Panc1 (cell line): Measurements from ENCODE around the gene EGFR. TPM values are rescaled to one million over a fixed set of nuclear protein-coding genes. Genes with fewer than 3 reads are reported as not detected.
A peak's percentile ranks its signal among the peaks of the same experiment; 100 is the strongest.

Experiments
- ATAC-seq: fragments of 200-7000 bp; cut with Tn5 transposase; 2 replicates; pipeline ENCODE4 v1.9.1; 2020; ENCODE audit warnings: mild to moderate bottlenecking, moderate library complexity
- BruUV-seq: library from RNA; stranded (reverse); fragments of 400-500 nt; replicated peaks from 2 replicates; lab custom pipeline; 2021; lab: Mats Ljungman, UMichigan
- CTCF ChIA-PET: fragments of 300-600 bp; sonication (Branson Sonifier 250); formaldehyde crosslinking; loops from one replicate; lab custom pipeline; 2022; ENCODE audit warnings: antibody characterized with exemption; lab: Charles Lee
- POLR2A ChIA-PET: fragments of 300-600 bp; sonication (Branson Sonifier 250); formaldehyde crosslinking; loops from one replicate; lab custom pipeline; 2022; ENCODE audit warnings: antibody characterized with exemption; lab: Charles Lee
- DNase-seq: peaks from one replicate; pipeline ENCODE4 v3.0.0-alpha.2; 2010; ENCODE audit warnings: low read depth, low spot score
- H3K27ac ChIP-seq: 2 replicates; pipeline ENCODE4 v1.5.1; 2011; ENCODE audit warnings: mild to moderate bottlenecking, low read length, inconsistent platforms
- H3K27me3 ChIP-seq: fragments of 200-500 bp; sonication (Bioruptor generic); 2 replicates; pipeline ENCODE4 v1.6.0; 2014; ENCODE audit warnings: low read length, inconsistent platforms; ENCODE audit not compliant: control insufficient read depth, insufficient read depth
- H3K36me3 ChIP-seq: fragments of 200-500 bp; sonication (Bioruptor generic); 2 replicates; pipeline ENCODE4 v1.5.1; 2014; ENCODE audit warnings: inconsistent platforms, mild to moderate bottlenecking, low read length, moderate library complexity; ENCODE audit not compliant: control insufficient read depth, insufficient read depth
- H3K4me1 ChIP-seq: 2 replicates; pipeline ENCODE4 v1.5.1; 2011; ENCODE audit warnings: inconsistent platforms, mild to moderate bottlenecking, low read length, moderate library complexity; ENCODE audit not compliant: control insufficient read depth, insufficient read depth
- H3K4me3 ChIP-seq, 2 experiments: 2 replicates each; pipeline ENCODE4 v1.5.1; 2011 to 2012; ENCODE audit warnings: low read depth in 2 of 2, low read length in 2 of 2, mild to moderate bottlenecking in 2 of 2, inconsistent platforms in 1 of 2, moderate library complexity in 1 of 2
- H3K9me3 ChIP-seq: fragments of 200-500 bp; sonication (Bioruptor generic); 2 replicates; pipeline ENCODE4 v1.5.1; 2014; ENCODE audit warnings: low read depth, mild to moderate bottlenecking, inconsistent platforms, low read length, moderate library complexity; ENCODE audit not compliant: control insufficient read depth, insufficient read depth
- POLR2AphosphoS5 ChIP-seq: IDR thresholded peaks from 2 replicates; pipeline ENCODE4 v1.6.1; 2012; ENCODE audit warnings: mild to moderate bottlenecking, low read depth, low read length, moderate library complexity
- SIN3A ChIP-seq: IDR thresholded peaks from 2 replicates; pipeline ENCODE4 v1.6.1; 2012; ENCODE audit warnings: low read depth, mild to moderate bottlenecking, low read length, moderate library complexity, borderline replicate concordance; ENCODE audit not compliant: insufficient read depth
- TCF7L2 ChIP-seq: IDR thresholded peaks from 2 replicates; pipeline ENCODE4 v1.6.1; 2011; ENCODE audit warnings: mild to moderate bottlenecking, low read depth, low read length, inconsistent platforms
- in situ Hi-C: cut with HindIII; loops from 2 replicates; pipeline ENCODE4 v1.10.0; 2016; ENCODE audit warnings: low sequenced_read_pairs, low pct_unique_long_range_greater_than_20kb
- intact Hi-C: fragments of 100-400 bp; cut with micrococcal nuclease; formaldehyde crosslinking; loops from one replicate; pipeline ENCODE4 v1.10.0; 2022; ENCODE audit not compliant: unreplicated experiment
- total RNA-seq: library from RNA; stranded (reverse); gene quantifications from one replicate; pipeline ENCODE4 v1.2.1, GENCODE V29; 2021; ENCODE audit not compliant: unreplicated experiment
- TF ChIP-seq, protein P1 (sequence below): fragments of 450-650 bp; IDR thresholded peaks from 2 replicates; pipeline ENCODE4 v1.5.1; 2017; ENCODE audit warnings: mild to moderate bottlenecking
- TF ChIP-seq, protein P2 (sequence below), 2 experiments: IDR thresholded peaks; 2 replicates each; pipeline ENCODE4 v1.6.1; 2011 to 2012; ENCODE audit warnings: low read depth in 2 of 2, control low read depth in 1 of 2, low read length in 1 of 2, mild to moderate bottlenecking in 1 of 2, moderate library complexity in 1 of 2; ENCODE audit not compliant: insufficient read depth in 1 of 2

Gene EGFR
- total RNA-seq, 1 experiment from 2014 or later: 156 TPM

DNA sequence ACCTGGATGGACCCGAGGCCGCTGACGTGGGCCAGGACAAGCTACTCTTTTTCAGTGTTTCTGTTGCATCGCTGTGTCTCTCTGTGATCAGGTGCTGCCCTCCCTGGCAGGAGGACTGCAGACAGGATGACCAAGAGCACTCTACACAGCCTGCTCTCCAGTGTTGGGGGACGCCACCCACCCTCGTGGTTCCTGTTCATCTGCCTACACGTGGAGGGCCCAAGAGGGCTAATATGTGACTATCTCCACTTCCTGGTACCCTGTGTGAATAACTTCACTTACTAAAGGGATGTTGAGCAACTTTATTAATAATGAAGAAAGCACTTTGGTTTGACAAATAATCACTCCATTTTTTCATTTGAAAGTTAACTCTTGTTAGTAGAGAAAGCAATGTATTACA lies 101.3 kb downstream of the EGFR start:
- ATAC-seq (no peak), DNase-seq (no peak)
- POLR2A ChIA-PET: no interaction called here
- Histone ChIP-seq H3K4me3 (no peak overlapping the region), H3K27ac (peak overlapping the region; percentile 59; the same call in 1 of the 2 replicates), H3K27me3 (no peaks in the 10 kb centered on the region), H3K36me3 (no peaks in the 10 kb centered on the region), H3K9me3 (no peaks in the 10 kb centered on the region), H3K4me1 (peaks cover 29% of the 10 kb centered on the region)
- TF ChIP-seq TCF7L2 (no peak), POLR2AphosphoS5 (no peak), SIN3A (no peak)
- TF ChIP-seq, protein P1, sequence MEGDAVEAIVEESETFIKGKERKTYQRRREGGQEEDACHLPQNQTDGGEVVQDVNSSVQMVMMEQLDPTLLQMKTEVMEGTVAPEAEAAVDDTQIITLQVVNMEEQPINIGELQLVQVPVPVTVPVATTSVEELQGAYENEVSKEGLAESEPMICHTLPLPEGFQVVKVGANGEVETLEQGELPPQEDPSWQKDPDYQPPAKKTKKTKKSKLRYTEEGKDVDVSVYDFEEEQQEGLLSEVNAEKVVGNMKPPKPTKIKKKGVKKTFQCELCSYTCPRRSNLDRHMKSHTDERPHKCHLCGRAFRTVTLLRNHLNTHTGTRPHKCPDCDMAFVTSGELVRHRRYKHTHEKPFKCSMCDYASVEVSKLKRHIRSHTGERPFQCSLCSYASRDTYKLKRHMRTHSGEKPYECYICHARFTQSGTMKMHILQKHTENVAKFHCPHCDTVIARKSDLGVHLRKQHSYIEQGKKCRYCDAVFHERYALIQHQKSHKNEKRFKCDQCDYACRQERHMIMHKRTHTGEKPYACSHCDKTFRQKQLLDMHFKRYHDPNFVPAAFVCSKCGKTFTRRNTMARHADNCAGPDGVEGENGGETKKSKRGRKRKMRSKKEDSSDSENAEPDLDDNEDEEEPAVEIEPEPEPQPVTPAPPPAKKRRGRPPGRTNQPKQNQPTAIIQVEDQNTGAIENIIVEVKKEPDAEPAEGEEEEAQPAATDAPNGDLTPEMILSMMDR: no peak
- TF ChIP-seq, protein P2, sequence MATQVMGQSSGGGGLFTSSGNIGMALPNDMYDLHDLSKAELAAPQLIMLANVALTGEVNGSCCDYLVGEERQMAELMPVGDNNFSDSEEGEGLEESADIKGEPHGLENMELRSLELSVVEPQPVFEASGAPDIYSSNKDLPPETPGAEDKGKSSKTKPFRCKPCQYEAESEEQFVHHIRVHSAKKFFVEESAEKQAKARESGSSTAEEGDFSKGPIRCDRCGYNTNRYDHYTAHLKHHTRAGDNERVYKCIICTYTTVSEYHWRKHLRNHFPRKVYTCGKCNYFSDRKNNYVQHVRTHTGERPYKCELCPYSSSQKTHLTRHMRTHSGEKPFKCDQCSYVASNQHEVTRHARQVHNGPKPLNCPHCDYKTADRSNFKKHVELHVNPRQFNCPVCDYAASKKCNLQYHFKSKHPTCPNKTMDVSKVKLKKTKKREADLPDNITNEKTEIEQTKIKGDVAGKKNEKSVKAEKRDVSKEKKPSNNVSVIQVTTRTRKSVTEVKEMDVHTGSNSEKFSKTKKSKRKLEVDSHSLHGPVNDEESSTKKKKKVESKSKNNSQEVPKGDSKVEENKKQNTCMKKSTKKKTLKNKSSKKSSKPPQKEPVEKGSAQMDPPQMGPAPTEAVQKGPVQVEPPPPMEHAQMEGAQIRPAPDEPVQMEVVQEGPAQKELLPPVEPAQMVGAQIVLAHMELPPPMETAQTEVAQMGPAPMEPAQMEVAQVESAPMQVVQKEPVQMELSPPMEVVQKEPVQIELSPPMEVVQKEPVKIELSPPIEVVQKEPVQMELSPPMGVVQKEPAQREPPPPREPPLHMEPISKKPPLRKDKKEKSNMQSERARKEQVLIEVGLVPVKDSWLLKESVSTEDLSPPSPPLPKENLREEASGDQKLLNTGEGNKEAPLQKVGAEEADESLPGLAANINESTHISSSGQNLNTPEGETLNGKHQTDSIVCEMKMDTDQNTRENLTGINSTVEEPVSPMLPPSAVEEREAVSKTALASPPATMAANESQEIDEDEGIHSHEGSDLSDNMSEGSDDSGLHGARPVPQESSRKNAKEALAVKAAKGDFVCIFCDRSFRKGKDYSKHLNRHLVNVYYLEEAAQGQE (IDR thresholded peaks at IDR 0.05; ENCODE audit: insufficient read depth in 1 of 2, low read depth in 2 of 2, low read length in 1 of 2): no peak
- no TSS peak for BruUV-seq
- CTCF ChIA-PET: no interaction called here
- in situ Hi-C loops: no loop called here
- intact Hi-C loops: no loop called here

DNA sequence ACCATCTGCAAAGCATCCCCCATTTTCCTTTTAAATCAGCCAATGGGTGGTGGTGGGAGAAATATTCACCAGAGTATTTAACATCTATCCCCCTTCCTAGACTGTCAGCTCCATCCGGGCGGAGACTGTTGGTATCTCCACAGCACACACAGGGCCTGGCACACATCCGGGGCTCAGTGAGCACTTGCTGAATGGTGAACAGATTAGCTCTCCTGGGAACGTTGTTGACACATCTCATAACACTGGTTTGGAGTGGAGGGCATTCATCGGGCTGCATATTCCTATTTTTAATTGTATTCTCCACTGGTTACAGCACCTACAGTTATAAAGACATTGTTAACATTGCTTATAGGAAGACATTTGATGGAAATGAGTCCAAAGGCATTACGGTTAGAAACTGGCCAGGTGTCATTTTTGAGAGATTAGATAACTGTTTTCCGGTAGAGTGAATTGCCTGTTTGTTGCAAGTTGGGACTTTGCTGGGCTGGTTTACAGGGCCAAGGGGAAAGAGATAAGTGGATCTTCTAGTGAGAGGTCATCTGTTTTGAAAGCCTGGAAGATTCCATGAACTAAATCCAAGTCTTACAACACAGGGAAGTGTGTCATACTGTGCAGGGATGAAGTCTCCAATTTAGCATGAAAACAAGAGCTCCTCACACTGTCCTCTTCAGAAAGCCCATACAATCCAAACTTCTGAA lies 101.8 kb downstream of the EGFR start:
- no peaks in the 10 kb centered on the region for H3K27me3 ChIP-seq
- no TSS peak for BruUV-seq
- no peak overlapping the region for H3K4me3 ChIP-seq
- intact Hi-C loops: no loop called here
- ChIA-PET CTCF (interaction anchor here (0.9 kb wide), 1 partner anchor 10 kb away, joined by 3 read pairs; no protein-coding TSS in a partner anchor), POLR2A (no interaction called here)
- H3K4me1 ChIP-seq: peaks cover 31% of the 10 kb centered on the region
- no peaks in the 10 kb centered on the region for H3K36me3 ChIP-seq
- DNase-seq: no peak
- TF ChIP-seq, protein P1: no peak
- TF ChIP-seq, protein P2 (IDR thresholded peaks at IDR 0.05; ENCODE audit: insufficient read depth in 1 of 2, low read depth in 2 of 2, low read length in 1 of 2): no peak
- no peak for TF ChIP-seq SIN3A
- peak overlapping the region; percentile 59 for H3K27ac ChIP-seq
- in situ Hi-C loops: no loop called here
- ATAC-seq: no peak
- H3K9me3 ChIP-seq: no peaks in the 10 kb centered on the region
